ENCODE data around the gene CNPY2. TPM values are rescaled to one million over a fixed set of nuclear protein-coding genes. Genes with fewer than 3 reads are reported as not detected.
"Not testable (repeated sequence)": the region's sequence is repeated elsewhere in the genome, so short reads cannot be mapped to it uniquely, and the experiment has no call there.

CNPY2 gene
- total RNA-seq, 4 donors from 2014 or later = 94.9 to 141 (median 109) TPM

- H3K36me3 ChIP-seq = peaks cover 0 to 16% (median 3%) of the 10 kb centered on the region in 3 donors
- H3K27me3 ChIP-seq = no peaks in the 10 kb centered on the region
- no peak overlapping the region for H3K4me3 ChIP-seq
- TF ChIP-seq EP300 (IDR thresholded peaks at IDR 0.05) (no peak), POLR2A (IDR thresholded peaks at IDR 0.05) (no peak), CTCF (IDR thresholded peaks at IDR 0.05) (no peak)
- no peaks in the 10 kb centered on the region for H3K9me3 ChIP-seq
- DNase-seq (ENCODE audit: low spot score in 2 of 2) = no peak
- 87 to 93% methylated on average over 8 of the region's 8 CpGs for WGBS, 2 donors
- H3K27ac ChIP-seq = no peak overlapping the region
- peaks cover 0 to 70% (median 30%) of the 10 kb centered on the region in 4 donors for H3K4me1 ChIP-seq
Measured at GRCh38 chr12:56297400-56297799, 18.4 kb downstream of the CNPY2 start.

DNA sequence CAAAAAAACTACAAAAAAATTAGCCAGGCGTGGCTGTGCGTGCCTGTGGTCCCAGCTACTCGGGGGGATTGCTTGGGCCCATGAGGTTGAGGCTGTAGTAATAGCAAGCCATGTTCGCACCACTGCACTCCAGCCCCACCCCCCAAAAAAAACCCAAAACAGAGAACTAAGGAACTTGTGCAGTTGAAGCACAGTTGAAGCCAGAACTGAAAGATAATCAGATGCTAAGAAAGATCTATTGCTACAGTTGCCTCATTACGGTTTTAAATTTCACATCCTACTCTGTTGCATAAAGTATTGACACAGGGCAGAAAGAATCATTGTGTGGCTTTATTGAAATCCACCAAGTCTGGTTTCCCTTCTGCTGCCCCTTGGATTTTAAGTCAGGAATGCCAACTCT is 19.5 kb downstream of the CNPY2 start:
- peaks cover 0 to 59% (median 25%) of the 10 kb centered on the region in 4 donors for H3K4me1 ChIP-seq
- no peak for DNase-seq (ENCODE audit: low spot score in 2 of 2)

DNA sequence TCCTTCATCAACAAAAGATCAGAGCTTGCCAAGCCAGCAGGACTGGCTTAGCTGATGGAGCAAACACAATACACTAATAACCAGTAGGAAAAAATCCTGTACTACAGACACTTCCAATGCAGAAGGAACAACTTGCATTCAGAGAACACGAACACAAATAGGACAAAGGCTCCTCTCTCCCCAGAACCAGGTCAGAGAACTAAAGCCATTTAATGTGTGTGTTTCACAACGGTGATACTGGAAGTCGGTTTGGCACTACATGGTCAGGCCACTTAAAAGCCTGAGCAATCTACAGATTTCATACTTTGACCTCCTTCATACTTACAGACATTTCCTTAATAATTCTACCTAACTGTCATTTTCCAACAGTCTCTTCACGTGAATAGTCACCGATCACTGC is 22.0 kb downstream of the CNPY2 start:
- Histone ChIP-seq H3K36me3 (peaks cover 0 to 35% (median 3%) of the 10 kb centered on the region in 3 donors), H3K9me3 (no peaks in the 10 kb centered on the region), H3K4me3 (no peak overlapping the region), H3K4me1 (peaks cover 0 to 45% (median 14%) of the 10 kb centered on the region in 4 donors), H3K27me3 (no peaks in the 10 kb centered on the region), H3K27ac (no peak overlapping the region)
- no peak for TF ChIP-seq POLR2A (IDR thresholded peaks at IDR 0.05)
- WGBS, 2 donors = 76 to 79% methylated on average over 5 of the region's 5 CpGs
- no peak for DNase-seq (ENCODE audit: low spot score in 2 of 2)

More for the DNA sequence above, 19.5 kb downstream of the CNPY2 start:
- no peak for TF ChIP-seq EP300 (IDR thresholded peaks at IDR 0.05)
- no peak for TF ChIP-seq POLR2A (IDR thresholded peaks at IDR 0.05)
- TF ChIP-seq CTCF (IDR thresholded peaks at IDR 0.05) = no peak
- H3K27me3 ChIP-seq = no peaks in the 10 kb centered on the region
- peaks cover 0 to 22% (median 3%) of the 10 kb centered on the region in 3 donors for H3K36me3 ChIP-seq
- H3K27ac ChIP-seq = no peak overlapping the region
- H3K9me3 ChIP-seq = no peaks in the 10 kb centered on the region
- 64 to 70% methylated on average over 5 of the region's 5 CpGs for WGBS, 2 donors
- no peak overlapping the region for H3K4me3 ChIP-seq

- Histone ChIP-seq H3K4me1 (peaks cover 0 to 29% (median 2%) of the 10 kb centered on the region in 4 donors), H3K36me3 (peaks cover 0 to 50% (median 0%) of the 10 kb centered on the region in 3 donors), H3K27ac (no peak overlapping the region), H3K27me3 (no peaks in the 10 kb centered on the region), H3K4me3 (no peak overlapping the region), H3K9me3 (no peaks in the 10 kb centered on the region)
- TF ChIP-seq EP300 (IDR thresholded peaks at IDR 0.05) = no peak
- no peak for TF ChIP-seq CTCF (IDR thresholded peaks at IDR 0.05)
- TF ChIP-seq POLR2A (IDR thresholded peaks at IDR 0.05) = no peak
- 70 to 79% methylated on average over 3 of the region's 3 CpGs for WGBS, 2 donors
- DNase-seq (ENCODE audit: low spot score in 2 of 2) = no peak
Measured at GRCh38 chr12:56288705-56289387, 26.9 kb downstream of the CNPY2 start.

- Histone ChIP-seq H3K4me1 (peaks cover 0 to 26% (median 2%) of the 10 kb centered on the region in 4 donors), H3K27ac (no peak overlapping the region), H3K36me3 (peaks cover 0 to 65% (median 4%) of the 10 kb centered on the region in 3 donors), H3K27me3 (no peaks in the 10 kb centered on the region), H3K4me3 (no peak overlapping the region), H3K9me3 (no peaks in the 10 kb centered on the region)
- 41 to 54% methylated on average over 4 of the region's 4 CpGs for WGBS, 2 donors
- no peak for DNase-seq (ENCODE audit: low spot score in 2 of 2)
- no peak for TF ChIP-seq EP300 (IDR thresholded peaks at IDR 0.05)
- TF ChIP-seq POLR2A (IDR thresholded peaks at IDR 0.05) = no peak
- TF ChIP-seq CTCF (IDR thresholded peaks at IDR 0.05) = no peak
Measured at GRCh38 chr12:56286044-56286830, 29.6 kb downstream of the CNPY2 start.

- WGBS, 2 donors = 90 to 91% methylated on average over 5 of the region's 5 CpGs
- not testable (repeated sequence) for H3K4me3 ChIP-seq; H3K9me3 ChIP-seq; DNase-seq (ENCODE audit: low spot score in 2 of 2); H3K27me3 ChIP-seq; H3K27ac ChIP-seq
- Histone ChIP-seq H3K4me1 (peaks cover 0 to 26% (median 2%) of the 10 kb centered on the region in 4 donors), H3K36me3 (peaks cover 0 to 73% (median 8%) of the 10 kb centered on the region in 3 donors)
Measured at GRCh38 chr12:56284263-56284662, 31.5 kb downstream of the CNPY2 start.

Measured in tibial nerve (tissue), 4 donors.